Stimulated activated CD4-positive, alpha-beta T cell treated with anti-CD3 and anti-CD28 coated beads, Interleukin-12 subunit alpha, Interleukin-12 subunit beta, amount 100 ng/mL, for 48 hours (primary cell): ENCODE results near the gene C16orf74.

Source experiments
- DNase-seq, 3 donors: peaks; one replicate each; pipeline ENCODE4 v3.0.0-alpha.2; 2020; ENCODE audit warnings: low read depth in 2 of 3, low spot score in 1 of 3

Gene C16orf74

GRCh38 chr16:85774811-85775210 lies 23.9 kb upstream of the C16orf74 start:
- no peak for DNase-seq

GRCh38 chr16:85774136-85774535 lies 23.2 kb upstream of the C16orf74 start:
- no peak for DNase-seq

- no peak for DNase-seq
Observed at GRCh38 chr16:85773044-85773443, 22.1 kb upstream of the C16orf74 start.

GRCh38 chr16:85770741-85771140 lies 19.8 kb upstream of the C16orf74 start:
- DNase-seq, result no peak

GRCh38 chr16:85768199-85768598 lies 17.3 kb upstream of the C16orf74 start:
- no peak for DNase-seq

- DNase-seq, result no peak
Observed at GRCh38 chr16:85767531-85767930, 16.6 kb upstream of the C16orf74 start.

GRCh38 chr16:85765767-85766166 lies 14.9 kb upstream of the C16orf74 start:
- DNase-seq, result no peak

- DNase-seq, result no peak
Observed at GRCh38 chr16:85765211-85765610, 14.3 kb upstream of the C16orf74 start.

- no peak for DNase-seq
Observed at GRCh38 chr16:85763616-85764015, 12.7 kb upstream of the C16orf74 start.

GRCh38 chr16:85762970-85763369 lies 12.1 kb upstream of the C16orf74 start:
- DNase-seq, result no peak

GRCh38 chr16:85761861-85762260 lies 11.0 kb upstream of the C16orf74 start:
- DNase-seq, result no peak

- peak in 1 of 3 donors; percentile 16 for DNase-seq
Observed at GRCh38 chr16:85759631-85760419, 8.9 kb upstream of the C16orf74 start.

- DNase-seq, result no peak
Observed at GRCh38 chr16:85759136-85759535, 8.2 kb upstream of the C16orf74 start.

- peak in 1 of 3 donors; percentile 10 for DNase-seq
Observed at GRCh38 chr16:85757341-85757822, 6.5 kb upstream of the C16orf74 start.

- no peak for DNase-seq
Observed at GRCh38 chr16:85755929-85756768, 5.3 kb upstream of the C16orf74 start.

- DNase-seq, result no peak
Observed at GRCh38 chr16:85754413-85754812, 3.5 kb upstream of the C16orf74 start.

- no peak for DNase-seq
Observed at GRCh38 chr16:85753976-85754375, 3.1 kb upstream of the C16orf74 start.

GRCh38 chr16:85753559-85753958 lies 2.7 kb upstream of the C16orf74 start:
- DNase-seq, result no peak

- no peak for DNase-seq
Observed at GRCh38 chr16:85752511-85753420, 1.9 kb upstream of the C16orf74 start.

GRCh38 chr16:85751698-85752501 lies 1.0 kb upstream of the C16orf74 start:
- DNase-seq, result no peak
